Coronary artery (tissue), 2 donors: ENCODE results near the gene ZYX.

ENCODE experiments used
- DNase-seq: peaks from one replicate; pipeline ENCODE4 v3.0.0-alpha.2; 2017; ENCODE audit warnings: low spot score
- H3K27ac ChIP-seq, 2 donors: fragments of 200-600 bp; sonication (generic); one replicate each; pipeline ENCODE4 v1.5.1; 2016 to 2019
- H3K4me3 ChIP-seq: fragments of 200-600 bp; sonication (generic); 2 replicates; pipeline ENCODE4 v1.5.1; 2016; ENCODE audit warnings: mild to moderate bottlenecking, moderate library complexity
- TF ChIP-seq, protein P1 (sequence below): fragments of 200-600 bp; sonication (generic); IDR thresholded peaks from one replicate; pipeline ENCODE4 v1.5.1; 2019; ENCODE audit warnings: antibody characterized with exemption

The ZYX gene

DNA sequence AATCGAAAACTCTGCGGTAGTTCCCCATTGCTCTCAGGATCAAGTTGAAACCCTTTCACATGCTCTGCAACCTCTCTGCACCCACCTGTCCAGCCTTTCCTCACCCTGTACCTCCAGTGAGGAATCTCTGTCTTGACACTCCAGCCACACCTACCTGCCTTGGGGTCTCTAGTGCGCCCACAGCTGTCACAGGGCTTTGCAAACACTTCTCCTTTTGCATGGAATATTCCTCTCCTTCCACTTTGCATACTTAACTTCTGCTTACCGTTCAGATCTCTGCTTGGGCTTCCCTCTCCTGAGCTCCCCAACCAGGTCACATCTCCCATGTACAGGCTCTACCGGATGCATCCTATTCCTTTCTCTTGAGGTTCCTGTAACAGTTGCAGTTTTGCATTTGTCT lies 6.6 kb upstream of the ZYX start:
- TF ChIP-seq, protein P1, sequence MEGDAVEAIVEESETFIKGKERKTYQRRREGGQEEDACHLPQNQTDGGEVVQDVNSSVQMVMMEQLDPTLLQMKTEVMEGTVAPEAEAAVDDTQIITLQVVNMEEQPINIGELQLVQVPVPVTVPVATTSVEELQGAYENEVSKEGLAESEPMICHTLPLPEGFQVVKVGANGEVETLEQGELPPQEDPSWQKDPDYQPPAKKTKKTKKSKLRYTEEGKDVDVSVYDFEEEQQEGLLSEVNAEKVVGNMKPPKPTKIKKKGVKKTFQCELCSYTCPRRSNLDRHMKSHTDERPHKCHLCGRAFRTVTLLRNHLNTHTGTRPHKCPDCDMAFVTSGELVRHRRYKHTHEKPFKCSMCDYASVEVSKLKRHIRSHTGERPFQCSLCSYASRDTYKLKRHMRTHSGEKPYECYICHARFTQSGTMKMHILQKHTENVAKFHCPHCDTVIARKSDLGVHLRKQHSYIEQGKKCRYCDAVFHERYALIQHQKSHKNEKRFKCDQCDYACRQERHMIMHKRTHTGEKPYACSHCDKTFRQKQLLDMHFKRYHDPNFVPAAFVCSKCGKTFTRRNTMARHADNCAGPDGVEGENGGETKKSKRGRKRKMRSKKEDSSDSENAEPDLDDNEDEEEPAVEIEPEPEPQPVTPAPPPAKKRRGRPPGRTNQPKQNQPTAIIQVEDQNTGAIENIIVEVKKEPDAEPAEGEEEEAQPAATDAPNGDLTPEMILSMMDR, result no peak
- no peak for DNase-seq
- peak overlapping the region in 1 of 2 donors; percentile 29 for H3K27ac ChIP-seq
- H3K4me3 ChIP-seq, result no peak overlapping the region

DNA sequence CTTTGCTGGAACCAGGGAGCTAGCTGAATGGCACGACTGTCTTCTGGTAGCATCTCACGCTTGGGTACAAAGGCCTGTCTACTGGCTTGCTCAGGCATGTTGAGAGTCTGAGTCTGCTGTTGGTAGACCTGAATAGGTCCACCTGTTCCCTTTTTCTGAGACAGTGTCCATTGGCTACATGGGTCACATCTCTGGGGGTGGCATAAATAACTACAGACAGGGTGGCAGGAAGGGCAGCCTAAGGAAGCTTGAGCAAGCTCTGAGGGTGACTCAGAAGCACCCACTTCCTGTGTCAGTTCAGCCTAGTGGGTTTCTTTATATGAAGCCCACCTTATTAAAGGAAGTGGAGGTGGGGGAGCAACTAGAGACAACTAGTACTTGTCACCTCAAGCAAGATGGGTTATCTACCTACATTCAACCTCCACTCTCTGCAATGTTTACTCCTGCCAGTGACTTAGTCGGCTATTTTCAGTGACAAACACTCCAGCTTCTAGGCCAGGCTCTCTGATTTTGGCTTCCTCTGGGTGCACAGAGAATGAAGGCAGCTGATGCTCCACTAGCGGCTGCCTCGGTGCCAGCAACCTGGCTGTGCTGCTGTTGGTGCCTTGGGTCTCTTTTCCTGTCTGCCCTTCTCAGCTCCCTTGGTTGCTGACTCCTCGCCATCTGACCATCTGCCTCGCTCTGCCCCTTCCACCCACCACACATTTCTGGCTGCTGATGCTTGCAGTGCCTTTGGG lies 5.7 kb upstream of the ZYX start:
- TF ChIP-seq, protein P1, result no peak
- H3K27ac ChIP-seq, result peak overlapping the region in 1 of 2 donors; percentile 57
- no peak for DNase-seq
- no peak overlapping the region for H3K4me3 ChIP-seq

DNA sequence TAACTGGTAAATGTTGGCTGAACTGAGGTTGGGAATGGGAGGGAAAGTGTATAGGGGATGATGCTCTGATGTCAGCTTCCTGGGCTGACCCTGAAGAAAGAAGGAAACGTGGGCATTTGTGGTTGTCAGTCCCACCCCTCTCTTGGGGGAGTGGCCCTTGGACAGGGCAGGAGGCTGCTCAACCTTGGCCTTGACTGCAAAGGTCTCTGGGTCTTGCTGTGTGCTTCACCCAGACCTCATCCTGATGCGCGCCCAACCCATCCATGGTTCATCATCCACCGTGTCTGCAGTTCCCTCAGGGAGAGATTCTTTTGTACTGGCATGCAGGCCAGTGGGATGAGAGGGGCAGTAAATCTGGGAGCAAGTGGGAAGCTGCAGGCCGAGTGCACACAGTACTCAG lies 4.7 kb upstream of the ZYX start:
- H3K27ac ChIP-seq, result peak overlapping the region in 1 of 2 donors; percentile 57
- DNase-seq, result no peak
- TF ChIP-seq, protein P1, result no peak
- no peak overlapping the region for H3K4me3 ChIP-seq

DNA sequence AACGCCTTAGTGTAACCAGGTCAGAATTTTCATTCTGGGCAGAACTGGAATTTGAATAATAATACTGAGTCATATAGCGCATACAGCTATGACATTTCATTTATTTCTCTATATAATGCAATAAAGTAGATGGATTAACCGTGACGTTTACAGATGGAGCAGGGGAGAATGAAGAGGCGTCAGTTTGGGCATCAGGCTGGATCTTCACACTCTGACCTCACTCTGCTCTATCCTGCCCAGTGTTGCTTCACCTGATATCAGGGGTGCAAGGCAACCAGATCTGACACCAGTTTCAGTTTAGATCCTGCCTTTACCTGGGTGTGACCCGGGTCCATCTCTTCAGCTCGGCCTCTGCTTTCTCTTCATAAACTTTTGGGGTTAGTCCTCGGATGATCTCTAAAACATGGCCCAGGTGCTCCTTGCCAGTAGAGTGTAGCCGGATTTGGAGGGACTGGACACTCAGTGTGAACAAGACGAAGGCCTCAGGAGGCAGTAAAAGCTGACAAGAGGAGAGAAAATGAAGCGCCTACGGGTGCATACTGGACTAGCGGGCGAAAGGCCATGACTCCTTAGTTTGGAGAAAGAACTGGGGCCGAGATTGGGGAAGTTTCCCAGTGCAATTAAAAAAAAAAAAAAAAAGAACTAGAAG lies 1.4 kb upstream of the ZYX start:
- no peak for DNase-seq
- peak overlapping the region; percentile 79 for H3K4me3 ChIP-seq
- TF ChIP-seq, protein P1, result no peak
- peak overlapping the region; percentile 89 to 99 for H3K27ac ChIP-seq

DNA sequence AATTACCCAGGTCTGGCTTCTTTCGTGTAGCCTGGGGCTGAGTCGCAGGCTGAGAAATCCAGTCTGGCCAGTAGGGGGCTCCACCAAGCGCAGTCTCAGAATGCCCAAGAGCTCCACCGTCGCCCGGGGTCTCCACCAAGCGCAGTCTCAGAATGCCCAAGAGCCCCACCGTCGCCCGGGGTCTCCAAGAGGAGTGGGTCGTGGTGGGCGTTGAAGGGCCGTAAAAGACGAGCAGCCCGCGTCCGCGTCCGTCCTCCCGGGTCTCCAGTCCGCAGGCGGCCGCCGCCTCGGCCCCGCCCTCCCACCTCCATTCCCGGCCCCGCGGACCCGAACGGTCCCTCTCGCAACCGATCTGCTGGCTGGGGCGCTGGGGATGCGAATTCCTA lies 892 bp upstream of the ZYX start:
- H3K4me3 ChIP-seq, result peak overlapping the region; percentile 79
- TF ChIP-seq, protein P1, result peak; percentile 77
- H3K27ac ChIP-seq, result peak overlapping the region; percentile 95 to 99
- DNase-seq, result peak; percentile 88

DNA sequence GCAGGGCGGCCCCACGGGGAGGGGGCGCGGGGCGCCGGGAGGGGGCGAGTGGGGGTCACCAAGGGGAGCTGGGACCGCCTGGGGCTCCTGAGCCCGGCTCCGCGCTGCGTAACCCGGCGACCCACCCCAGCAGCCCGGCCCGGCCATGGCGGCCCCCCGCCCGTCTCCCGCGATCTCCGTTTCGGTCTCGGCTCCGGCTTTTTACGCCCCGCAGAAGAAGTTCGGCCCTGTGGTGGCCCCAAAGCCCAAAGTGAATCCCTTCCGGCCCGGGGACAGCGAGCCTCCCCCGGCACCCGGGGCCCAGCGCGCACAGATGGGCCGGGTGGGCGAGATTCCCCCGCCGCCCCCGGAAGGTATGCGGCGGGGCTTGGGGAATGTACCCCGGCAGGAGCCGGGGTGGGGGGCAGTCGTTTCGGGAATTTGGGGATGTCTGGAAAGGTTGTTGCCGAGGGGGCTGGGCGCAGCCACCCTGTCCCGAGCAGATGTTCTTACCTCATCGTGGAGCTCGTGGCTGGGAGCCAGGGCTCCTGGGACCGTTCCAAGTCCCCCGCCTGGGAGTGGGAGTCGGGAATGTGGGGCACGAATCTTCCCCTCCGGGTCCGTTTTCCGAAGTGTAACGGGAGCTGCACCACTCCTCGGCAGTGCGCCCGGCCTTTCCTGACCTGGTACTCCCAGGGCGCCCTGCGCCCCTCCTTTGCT lies 431 bp downstream of the ZYX start:
- peak overlapping the region; percentile 95 to 99 for H3K27ac ChIP-seq
- peak overlapping the region; percentile 79 for H3K4me3 ChIP-seq

More for the DNA sequence above, 431 bp downstream of the ZYX start:
- TF ChIP-seq, protein P1, result no peak
- peak; percentile 88 for DNase-seq
